Panc1 (cell line): ENCODE measurements around the gene TSPAN7. TPM values are rescaled to one million over a fixed set of nuclear protein-coding genes. Genes with fewer than 3 reads are reported as not detected.

Source experiments
- ATAC-seq: fragments of 200-7000 bp; cut with Tn5 transposase; 2 replicates; pipeline ENCODE4 v1.9.1; 2020; ENCODE audit warnings: mild to moderate bottlenecking, moderate library complexity
- BruUV-seq: library from RNA; stranded (reverse); fragments of 400-500 nt; replicated peaks from 2 replicates; lab custom pipeline; 2021; lab: Mats Ljungman, UMichigan
- CTCF ChIA-PET: fragments of 300-600 bp; sonication (Branson Sonifier 250); formaldehyde crosslinking; loops from one replicate; lab custom pipeline; 2022; ENCODE audit warnings: antibody characterized with exemption; lab: Charles Lee
- POLR2A ChIA-PET: fragments of 300-600 bp; sonication (Branson Sonifier 250); formaldehyde crosslinking; loops from one replicate; lab custom pipeline; 2022; ENCODE audit warnings: antibody characterized with exemption; lab: Charles Lee
- DNase-seq: peaks from one replicate; pipeline ENCODE4 v3.0.0-alpha.2; 2010; ENCODE audit warnings: low read depth, low spot score
- H3K27ac ChIP-seq: 2 replicates; pipeline ENCODE4 v1.5.1; 2011; ENCODE audit warnings: mild to moderate bottlenecking, low read length, inconsistent platforms
- H3K27me3 ChIP-seq: fragments of 200-500 bp; sonication (Bioruptor generic); 2 replicates; pipeline ENCODE4 v1.6.0; 2014; ENCODE audit warnings: low read length, inconsistent platforms; ENCODE audit not compliant: control insufficient read depth, insufficient read depth
- H3K36me3 ChIP-seq: fragments of 200-500 bp; sonication (Bioruptor generic); 2 replicates; pipeline ENCODE4 v1.5.1; 2014; ENCODE audit warnings: inconsistent platforms, mild to moderate bottlenecking, low read length, moderate library complexity; ENCODE audit not compliant: control insufficient read depth, insufficient read depth
- H3K4me1 ChIP-seq: 2 replicates; pipeline ENCODE4 v1.5.1; 2011; ENCODE audit warnings: inconsistent platforms, mild to moderate bottlenecking, low read length, moderate library complexity; ENCODE audit not compliant: control insufficient read depth, insufficient read depth
- H3K4me3 ChIP-seq, 2 experiments: 2 replicates each; pipeline ENCODE4 v1.5.1; 2011 to 2012; ENCODE audit warnings: low read depth in 2 of 2, low read length in 2 of 2, mild to moderate bottlenecking in 2 of 2, inconsistent platforms in 1 of 2, moderate library complexity in 1 of 2
- H3K9me3 ChIP-seq: fragments of 200-500 bp; sonication (Bioruptor generic); 2 replicates; pipeline ENCODE4 v1.5.1; 2014; ENCODE audit warnings: low read depth, mild to moderate bottlenecking, inconsistent platforms, low read length, moderate library complexity; ENCODE audit not compliant: control insufficient read depth, insufficient read depth
- POLR2AphosphoS5 ChIP-seq: IDR thresholded peaks from 2 replicates; pipeline ENCODE4 v1.6.1; 2012; ENCODE audit warnings: mild to moderate bottlenecking, low read depth, low read length, moderate library complexity
- SIN3A ChIP-seq: IDR thresholded peaks from 2 replicates; pipeline ENCODE4 v1.6.1; 2012; ENCODE audit warnings: low read depth, mild to moderate bottlenecking, low read length, moderate library complexity, borderline replicate concordance; ENCODE audit not compliant: insufficient read depth
- TCF7L2 ChIP-seq: IDR thresholded peaks from 2 replicates; pipeline ENCODE4 v1.6.1; 2011; ENCODE audit warnings: mild to moderate bottlenecking, low read depth, low read length, inconsistent platforms
- in situ Hi-C: cut with HindIII; loops from 2 replicates; pipeline ENCODE4 v1.10.0; 2016; ENCODE audit warnings: low sequenced_read_pairs, low pct_unique_long_range_greater_than_20kb
- intact Hi-C: fragments of 100-400 bp; cut with micrococcal nuclease; formaldehyde crosslinking; loops from one replicate; pipeline ENCODE4 v1.10.0; 2022; ENCODE audit not compliant: unreplicated experiment
- total RNA-seq: library from RNA; stranded (reverse); gene quantifications from one replicate; pipeline ENCODE4 v1.2.1, GENCODE V29; 2021; ENCODE audit not compliant: unreplicated experiment
- TF ChIP-seq, protein P1 (sequence below), 2 experiments: IDR thresholded peaks; 2 replicates each; pipeline ENCODE4 v1.6.1; 2011 to 2012; ENCODE audit warnings: low read depth in 2 of 2, control low read depth in 1 of 2, low read length in 1 of 2, mild to moderate bottlenecking in 1 of 2, moderate library complexity in 1 of 2; ENCODE audit not compliant: insufficient read depth in 1 of 2
- TF ChIP-seq, protein P2 (sequence below): fragments of 450-650 bp; IDR thresholded peaks from 2 replicates; pipeline ENCODE4 v1.5.1; 2017; ENCODE audit warnings: mild to moderate bottlenecking

TSPAN7 gene
- total RNA-seq, 1 experiment from 2014 or later: 0.13 TPM

DNA sequence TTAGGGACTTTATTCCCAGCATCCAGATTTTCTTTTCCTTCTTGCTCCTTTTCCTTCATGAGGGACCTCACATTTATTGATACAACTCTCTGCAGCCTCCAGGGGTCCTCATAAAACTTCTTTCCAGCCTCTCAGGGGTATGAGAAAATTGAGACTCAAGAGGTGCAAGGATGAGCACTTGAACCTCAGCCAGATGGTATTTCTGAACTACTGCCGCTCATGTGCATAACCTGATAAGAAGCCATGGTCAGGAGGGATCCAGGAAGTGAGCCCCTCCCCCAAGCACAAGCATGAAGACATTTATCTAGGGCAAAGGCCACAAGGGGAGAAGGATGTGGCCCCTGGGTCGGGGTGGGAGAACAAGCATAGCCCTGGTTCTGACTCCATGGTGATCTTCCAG lies 73.3 kb downstream of the TSPAN7 start:
- in situ Hi-C loops: no loop called here
- ChIA-PET CTCF (no interaction called here), POLR2A (no interaction called here)
- no TSS peak for BruUV-seq
- Histone ChIP-seq H3K4me1 (no peaks in the 10 kb centered on the region), H3K27me3 (no peaks in the 10 kb centered on the region), H3K9me3 (no peaks in the 10 kb centered on the region), H3K36me3 (no peaks in the 10 kb centered on the region), H3K4me3 (no peak overlapping the region), H3K27ac (no peak overlapping the region)
- DNase-seq (no peak), ATAC-seq (no peak)
- intact Hi-C loops: no loop called here
- TF ChIP-seq, protein P1, sequence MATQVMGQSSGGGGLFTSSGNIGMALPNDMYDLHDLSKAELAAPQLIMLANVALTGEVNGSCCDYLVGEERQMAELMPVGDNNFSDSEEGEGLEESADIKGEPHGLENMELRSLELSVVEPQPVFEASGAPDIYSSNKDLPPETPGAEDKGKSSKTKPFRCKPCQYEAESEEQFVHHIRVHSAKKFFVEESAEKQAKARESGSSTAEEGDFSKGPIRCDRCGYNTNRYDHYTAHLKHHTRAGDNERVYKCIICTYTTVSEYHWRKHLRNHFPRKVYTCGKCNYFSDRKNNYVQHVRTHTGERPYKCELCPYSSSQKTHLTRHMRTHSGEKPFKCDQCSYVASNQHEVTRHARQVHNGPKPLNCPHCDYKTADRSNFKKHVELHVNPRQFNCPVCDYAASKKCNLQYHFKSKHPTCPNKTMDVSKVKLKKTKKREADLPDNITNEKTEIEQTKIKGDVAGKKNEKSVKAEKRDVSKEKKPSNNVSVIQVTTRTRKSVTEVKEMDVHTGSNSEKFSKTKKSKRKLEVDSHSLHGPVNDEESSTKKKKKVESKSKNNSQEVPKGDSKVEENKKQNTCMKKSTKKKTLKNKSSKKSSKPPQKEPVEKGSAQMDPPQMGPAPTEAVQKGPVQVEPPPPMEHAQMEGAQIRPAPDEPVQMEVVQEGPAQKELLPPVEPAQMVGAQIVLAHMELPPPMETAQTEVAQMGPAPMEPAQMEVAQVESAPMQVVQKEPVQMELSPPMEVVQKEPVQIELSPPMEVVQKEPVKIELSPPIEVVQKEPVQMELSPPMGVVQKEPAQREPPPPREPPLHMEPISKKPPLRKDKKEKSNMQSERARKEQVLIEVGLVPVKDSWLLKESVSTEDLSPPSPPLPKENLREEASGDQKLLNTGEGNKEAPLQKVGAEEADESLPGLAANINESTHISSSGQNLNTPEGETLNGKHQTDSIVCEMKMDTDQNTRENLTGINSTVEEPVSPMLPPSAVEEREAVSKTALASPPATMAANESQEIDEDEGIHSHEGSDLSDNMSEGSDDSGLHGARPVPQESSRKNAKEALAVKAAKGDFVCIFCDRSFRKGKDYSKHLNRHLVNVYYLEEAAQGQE (IDR thresholded peaks at IDR 0.05; ENCODE audit: insufficient read depth in 1 of 2, low read depth in 2 of 2, low read length in 1 of 2): no peak

DNA sequence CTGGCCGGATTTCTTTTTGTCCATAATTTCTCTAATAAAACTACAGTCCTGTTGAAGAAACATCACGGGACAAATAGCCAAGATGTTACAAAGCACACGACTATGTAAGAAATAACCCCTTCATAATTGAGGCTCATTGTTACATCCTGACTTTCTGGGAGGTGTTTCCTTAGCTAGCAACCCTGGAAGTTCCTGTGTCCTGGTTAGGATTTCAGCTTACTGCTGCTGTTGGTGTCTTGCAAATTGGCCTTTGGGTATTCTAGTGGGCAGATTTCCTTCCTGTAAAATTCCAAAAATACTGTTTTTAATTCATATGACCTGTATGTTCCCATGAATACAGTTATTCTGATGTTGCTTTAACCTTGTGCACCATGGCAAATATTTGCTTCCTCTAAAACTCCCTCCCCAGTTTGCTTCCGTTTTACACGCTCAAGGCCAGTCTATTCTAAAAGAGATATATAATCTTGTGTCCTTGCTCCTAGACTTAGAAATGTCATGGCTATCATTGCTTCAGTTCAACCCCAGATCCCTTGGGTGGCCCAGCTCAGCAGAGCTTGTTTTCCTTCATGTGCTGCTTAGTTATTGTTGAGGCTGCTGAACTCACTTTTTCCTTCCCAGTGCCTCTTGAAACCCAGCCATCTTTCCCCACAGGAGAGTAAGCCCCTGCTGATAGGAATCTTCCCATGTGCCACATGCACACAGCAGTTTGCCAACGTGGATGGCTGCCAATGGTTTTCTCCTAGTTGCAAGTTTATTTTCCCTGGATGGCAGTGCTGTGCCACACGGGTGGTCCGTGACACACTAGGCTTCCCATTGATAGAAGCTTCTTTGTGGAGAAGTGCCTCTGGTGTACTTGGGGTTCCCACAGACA lies 75.8 kb downstream of the TSPAN7 start:
- in situ Hi-C loops: no loop called here
- H3K27me3 ChIP-seq: no peaks in the 10 kb centered on the region
- ChIA-PET CTCF (no interaction called here), POLR2A (no interaction called here)
- no TSS peak for BruUV-seq
- no peaks in the 10 kb centered on the region for H3K9me3 ChIP-seq
- H3K4me3 ChIP-seq: no peak overlapping the region
- DNase-seq: no peak
- ATAC-seq: no peak
- TF ChIP-seq SIN3A (no peak), TCF7L2 (no peak), POLR2AphosphoS5 (no peak)
- TF ChIP-seq, protein P2, sequence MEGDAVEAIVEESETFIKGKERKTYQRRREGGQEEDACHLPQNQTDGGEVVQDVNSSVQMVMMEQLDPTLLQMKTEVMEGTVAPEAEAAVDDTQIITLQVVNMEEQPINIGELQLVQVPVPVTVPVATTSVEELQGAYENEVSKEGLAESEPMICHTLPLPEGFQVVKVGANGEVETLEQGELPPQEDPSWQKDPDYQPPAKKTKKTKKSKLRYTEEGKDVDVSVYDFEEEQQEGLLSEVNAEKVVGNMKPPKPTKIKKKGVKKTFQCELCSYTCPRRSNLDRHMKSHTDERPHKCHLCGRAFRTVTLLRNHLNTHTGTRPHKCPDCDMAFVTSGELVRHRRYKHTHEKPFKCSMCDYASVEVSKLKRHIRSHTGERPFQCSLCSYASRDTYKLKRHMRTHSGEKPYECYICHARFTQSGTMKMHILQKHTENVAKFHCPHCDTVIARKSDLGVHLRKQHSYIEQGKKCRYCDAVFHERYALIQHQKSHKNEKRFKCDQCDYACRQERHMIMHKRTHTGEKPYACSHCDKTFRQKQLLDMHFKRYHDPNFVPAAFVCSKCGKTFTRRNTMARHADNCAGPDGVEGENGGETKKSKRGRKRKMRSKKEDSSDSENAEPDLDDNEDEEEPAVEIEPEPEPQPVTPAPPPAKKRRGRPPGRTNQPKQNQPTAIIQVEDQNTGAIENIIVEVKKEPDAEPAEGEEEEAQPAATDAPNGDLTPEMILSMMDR: no peak
- TF ChIP-seq, protein P1 (IDR thresholded peaks at IDR 0.05; ENCODE audit: insufficient read depth in 1 of 2, low read depth in 2 of 2, low read length in 1 of 2): no peak
- no peak overlapping the region for H3K27ac ChIP-seq
- H3K36me3 ChIP-seq: no peaks in the 10 kb centered on the region
- intact Hi-C loops: no loop called here
- no peaks in the 10 kb centered on the region for H3K4me1 ChIP-seq
